ENCODE data around the gene ACBD4. TPM values are rescaled to one million over a fixed set of nuclear protein-coding genes. Genes with fewer than 3 reads are reported as not detected.
A peak's percentile ranks its signal among the peaks of the same experiment; 100 is the strongest.

The ACBD4 gene
- total and polyA plus RNA-seq, 2 donors from 2014 or later, result 19.2 to 46.3 TPM

GRCh38 chr17:45170931-45171337 lies 35.4 kb downstream of the ACBD4 start:
- no peak overlapping the region for H3K4me3 ChIP-seq (ENCODE audit: low read length in 3 of 3)
- DNase-seq (peak in 3 of 5 donors; percentile 34 to 82 (median 40)), FAIRE-seq (no peak)

GRCh38 chr17:45171338-45172231 lies 36.1 kb downstream of the ACBD4 start:
- Histone ChIP-seq H3K9me3 (ENCODE audit: control insufficient read depth in 2 of 3, insufficient read depth in 1 of 3, low read length in 3 of 3) (no peaks in the 10 kb centered on the region), H3K27ac (ENCODE audit: low read depth in 2 of 2, low read length in 2 of 2) (peak overlapping the region; percentile 94 to 97), H3K4me3 (ENCODE audit: low read length in 3 of 3) (peak overlapping the region in 2 of 3 donors; percentile 21 to 58), H3K9ac (ENCODE audit: low read length in 3 of 3) (peak overlapping the region in 1 of 3 donors; percentile 60), H3K36me3 (ENCODE audit: control insufficient read depth in 2 of 3, insufficient read depth in 3 of 3, low read length in 3 of 3) (peaks cover 0 to 8% (median 0%) of the 10 kb centered on the region in 3 donors), H3K4me1 (ENCODE audit: control insufficient read depth in 2 of 3, insufficient read depth in 2 of 3, low read depth in 1 of 3, low read length in 3 of 3) (peaks cover 0 to 26% (median 21%) of the 10 kb centered on the region in 3 donors), H3K27me3 (ENCODE audit: control insufficient read depth, insufficient read depth, low read length) (no peaks in the 10 kb centered on the region)
- peak; percentile 84 to 92 (median 90) for DNase-seq
- no peak for TF ChIP-seq CTCF (IDR thresholded peaks at IDR 0.05; ENCODE audit: borderline replicate concordance, extremely low read depth, insufficient read depth)
- FAIRE-seq, result no peak
- intact Hi-C loops (cut with DNase I), result no loop called here

More at GRCh38 chr17:45170931-45171337, 35.4 kb downstream of the ACBD4 start:
- H3K4me1 ChIP-seq (ENCODE audit: control insufficient read depth in 2 of 3, insufficient read depth in 2 of 3, low read depth in 1 of 3, low read length in 3 of 3), result peaks cover 0 to 26% (median 21%) of the 10 kb centered on the region in 3 donors
- no peak for TF ChIP-seq CTCF (IDR thresholded peaks at IDR 0.05; ENCODE audit: borderline replicate concordance, extremely low read depth, insufficient read depth)
- no peaks in the 10 kb centered on the region for H3K27me3 ChIP-seq (ENCODE audit: control insufficient read depth, insufficient read depth, low read length)
- H3K36me3 ChIP-seq (ENCODE audit: control insufficient read depth in 2 of 3, insufficient read depth in 3 of 3, low read length in 3 of 3), result peaks cover 0 to 8% (median 0%) of the 10 kb centered on the region in 3 donors
- H3K9me3 ChIP-seq (ENCODE audit: control insufficient read depth in 2 of 3, insufficient read depth in 1 of 3, low read length in 3 of 3), result no peaks in the 10 kb centered on the region
- H3K9ac ChIP-seq (ENCODE audit: low read length in 3 of 3), result peak overlapping the region in 1 of 3 donors; percentile 60
- peak overlapping the region; percentile 94 to 97 for H3K27ac ChIP-seq (ENCODE audit: low read depth in 2 of 2, low read length in 2 of 2)
- intact Hi-C loops (cut with DNase I), result no loop called here

- Histone ChIP-seq H3K4me3 (ENCODE audit: low read length in 3 of 3) (peak overlapping the region in 2 of 3 donors; percentile 21 to 58), H3K9me3 (ENCODE audit: control insufficient read depth in 2 of 3, insufficient read depth in 1 of 3, low read length in 3 of 3) (no peaks in the 10 kb centered on the region), H3K9ac (ENCODE audit: low read length in 3 of 3) (peak overlapping the region in 1 of 3 donors; percentile 60), H3K27me3 (ENCODE audit: control insufficient read depth, insufficient read depth, low read length) (no peaks in the 10 kb centered on the region), H3K36me3 (ENCODE audit: control insufficient read depth in 2 of 3, insufficient read depth in 3 of 3, low read length in 3 of 3) (peaks cover 0 to 8% (median 0%) of the 10 kb centered on the region in 3 donors), H3K4me1 (ENCODE audit: control insufficient read depth in 2 of 3, insufficient read depth in 2 of 3, low read depth in 1 of 3, low read length in 3 of 3) (peaks cover 0 to 26% (median 21%) of the 10 kb centered on the region in 3 donors), H3K27ac (ENCODE audit: low read depth in 2 of 2, low read length in 2 of 2) (peak overlapping the region; percentile 94 to 97)
- intact Hi-C loops (cut with DNase I), result no loop called here
- DNase-seq (no peak), FAIRE-seq (no peak)
- no peak for TF ChIP-seq CTCF (IDR thresholded peaks at IDR 0.05; ENCODE audit: borderline replicate concordance, extremely low read depth, insufficient read depth)
Measured at GRCh38 chr17:45172232-45172540, 36.7 kb downstream of the ACBD4 start.
